HG02763 (cell line): ENCODE data around the gene DPYSL3.
"Not testable (repeated sequence)": the region's sequence is repeated elsewhere in the genome, so short reads cannot be mapped to it uniquely, and the experiment has no call there.

Source experiments
- ATAC-seq: cut with Tn5 transposase; IDR thresholded peaks from one replicate; pipeline ENCODE4 v1.9.1; 2021; ENCODE audit warnings: mild to moderate bottlenecking, moderate library complexity; ENCODE audit not compliant: unreplicated experiment

Gene DPYSL3

GRCh38 chr5:147509710-147510651 is at the start of gene DPYSL3:
TSS of gene DPYSL3 (minus strand) at chr5:147510068. CDS start at chr5:147509858, 210 bp downstream.
- ATAC-seq = no peak

DNA sequence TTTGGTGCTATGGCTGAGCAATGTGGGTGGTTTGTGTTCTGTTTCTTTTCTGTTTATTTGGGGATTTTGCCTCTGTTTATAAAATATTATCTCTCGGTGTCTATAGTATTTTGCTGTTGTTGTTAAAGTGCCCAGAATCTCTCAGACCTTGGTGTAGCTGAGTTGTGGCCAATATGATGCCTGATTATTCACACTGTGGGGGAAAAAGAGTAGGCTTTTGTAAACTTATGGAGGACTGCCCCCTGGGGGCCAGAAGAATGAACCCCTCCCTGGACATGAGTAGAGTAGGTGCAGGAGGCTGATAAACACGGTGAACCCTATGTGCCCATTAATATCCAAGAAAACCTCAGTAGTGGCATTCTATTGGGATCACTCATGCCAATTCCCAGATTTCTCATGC is 49.0 kb upstream of the DPYSL3 start:
- ATAC-seq = no peak

DNA sequence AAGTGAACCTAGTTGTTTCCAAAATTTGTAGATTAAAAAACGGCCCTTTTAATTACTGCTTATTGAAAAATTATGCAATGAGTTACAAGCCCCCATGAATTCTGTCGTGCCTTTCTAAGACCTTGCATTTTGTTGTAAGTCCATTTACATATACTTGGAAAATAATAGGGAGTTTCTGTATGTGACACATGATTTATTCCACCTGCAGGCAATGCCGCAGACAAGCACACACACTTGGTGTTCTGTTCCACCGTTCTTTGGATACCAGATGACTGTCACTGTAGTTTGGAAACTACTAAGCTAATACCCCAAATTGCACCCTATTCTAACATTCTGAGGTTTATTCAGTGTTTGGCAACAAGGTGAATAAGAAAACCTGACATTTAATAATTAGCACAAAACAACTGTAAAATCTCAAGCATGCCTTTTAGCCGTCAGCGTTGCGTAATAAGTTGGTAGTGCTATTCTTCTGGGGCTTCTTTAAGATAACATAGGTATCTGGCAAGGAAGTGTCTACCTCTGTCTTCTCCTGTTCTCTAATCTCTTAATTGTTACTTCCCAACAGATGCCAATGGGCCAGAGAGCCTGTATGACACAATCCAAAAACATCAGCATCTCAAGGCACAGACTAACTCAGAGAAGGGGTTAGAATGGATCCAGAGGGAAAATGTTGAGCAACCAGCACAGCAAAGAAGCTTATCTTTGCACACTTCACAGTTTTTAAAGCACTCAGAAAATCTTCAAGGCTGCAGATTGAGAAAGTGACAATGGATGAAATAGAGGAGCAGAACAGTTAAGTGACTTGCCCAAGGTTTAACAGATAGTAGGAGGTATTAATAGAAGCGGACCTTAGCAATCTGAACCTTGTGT is 48.2 kb upstream of the DPYSL3 start:
- ATAC-seq = no peak

- ATAC-seq = no peak
Observed at GRCh38 chr5:147555176-147555575, 45.3 kb upstream of the DPYSL3 start.

- no peak for ATAC-seq
Observed at GRCh38 chr5:147554261-147554817, 44.5 kb upstream of the DPYSL3 start.

DNA sequence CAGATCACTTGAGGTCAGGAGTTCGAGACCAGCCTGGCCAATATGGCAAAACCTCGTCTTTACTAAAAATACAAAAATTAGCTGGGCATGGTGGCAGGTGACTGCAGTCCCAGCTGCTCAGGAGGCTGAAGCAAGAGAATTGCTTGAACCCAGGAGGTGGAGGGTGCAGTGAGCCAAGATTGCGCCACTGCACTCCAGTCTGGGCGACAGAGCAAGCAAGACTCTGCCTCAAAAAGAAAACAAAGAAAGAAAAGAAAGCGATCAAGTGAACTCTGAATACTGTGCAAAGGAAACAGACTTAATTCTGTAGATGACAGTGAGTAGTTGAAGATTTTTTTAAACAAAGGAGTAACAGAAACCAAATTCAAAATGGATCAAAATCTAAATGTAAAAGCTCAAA is 43.9 kb upstream of the DPYSL3 start:
- not testable (repeated sequence) for ATAC-seq

- no peak for ATAC-seq
Observed at GRCh38 chr5:147552897-147553296, 43.0 kb upstream of the DPYSL3 start.

DNA sequence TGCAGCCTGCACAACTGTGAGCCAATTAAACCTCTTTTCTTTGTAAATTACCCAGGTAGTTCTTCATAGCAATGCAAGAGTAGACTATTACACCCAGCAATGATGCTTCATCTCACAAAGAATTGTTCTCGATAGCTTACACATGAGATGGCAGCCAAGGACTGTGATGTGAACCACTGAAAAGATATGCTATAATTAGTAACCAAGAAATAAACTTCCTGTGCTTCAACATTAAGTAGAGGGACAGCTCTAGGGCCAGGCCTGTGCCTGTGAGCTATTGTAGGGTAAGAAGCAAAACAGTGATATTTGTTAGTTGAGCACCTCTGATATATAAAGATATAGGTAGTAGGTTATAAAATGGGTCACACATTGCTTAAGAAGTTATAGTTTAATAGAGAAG is 41.8 kb upstream of the DPYSL3 start:
- no peak for ATAC-seq

GRCh38 chr5:147547730-147548129 is 37.9 kb upstream of the DPYSL3 start:
- ATAC-seq = no peak

DNA sequence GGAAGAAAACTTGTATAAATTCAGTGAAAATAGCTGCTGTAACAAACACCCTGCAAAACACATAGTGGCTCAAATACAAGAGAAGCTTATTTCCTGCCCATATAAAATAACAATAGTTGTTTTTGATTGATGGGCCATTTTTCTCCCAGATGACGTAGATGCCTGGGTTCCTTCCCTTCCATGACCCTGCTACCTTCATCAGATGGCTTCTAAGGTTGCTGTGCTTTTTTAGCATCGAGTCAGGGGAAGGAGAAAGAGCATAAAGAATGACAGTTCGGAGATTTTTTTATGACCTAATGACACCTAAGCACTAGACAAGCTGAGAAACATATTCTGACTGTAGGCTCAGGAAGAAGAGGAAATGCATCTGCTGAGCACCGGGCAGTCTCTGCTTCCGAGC is 34.7 kb upstream of the DPYSL3 start:
- no peak for ATAC-seq

DNA sequence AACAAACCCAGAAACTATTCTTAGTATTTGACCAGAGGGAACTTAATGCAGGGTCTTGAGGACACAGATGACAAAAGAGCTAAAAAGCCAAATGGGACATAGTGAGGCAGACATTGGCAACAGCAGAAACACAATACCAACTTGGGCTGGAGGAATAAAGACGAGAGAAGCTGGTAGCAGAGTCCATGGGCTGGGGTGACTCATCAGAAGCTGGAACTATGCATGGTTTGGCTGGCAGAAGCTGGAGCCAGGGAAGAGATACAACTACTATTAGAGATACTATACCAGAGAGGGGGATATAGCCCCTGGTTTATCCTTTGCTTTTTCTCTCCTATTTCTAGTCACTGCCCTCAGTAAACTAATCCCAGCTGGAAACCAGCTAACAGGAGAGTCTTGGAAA is 29.2 kb upstream of the DPYSL3 start:
- no peak for ATAC-seq

DNA sequence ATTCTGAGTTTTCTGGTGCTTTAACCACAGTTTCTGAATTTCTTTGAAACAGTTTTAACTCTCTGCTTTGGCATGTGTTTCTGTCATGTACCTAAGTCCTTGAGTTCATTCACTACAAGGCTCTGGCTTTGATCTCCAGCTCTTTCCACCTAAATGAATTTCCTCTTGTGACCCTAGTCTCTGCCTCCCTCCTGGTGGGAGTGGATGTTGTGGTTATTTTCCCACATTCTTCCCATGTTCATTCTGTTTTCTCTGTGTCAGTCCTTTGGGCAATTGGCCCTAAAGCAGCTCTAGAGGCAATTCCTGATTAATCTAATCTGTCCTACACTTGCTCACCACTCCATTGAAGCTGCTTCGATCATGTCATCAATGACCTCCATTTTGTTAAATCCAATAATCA is 28.4 kb upstream of the DPYSL3 start:
- ATAC-seq = no peak

- no peak for ATAC-seq
Observed at GRCh38 chr5:147534172-147534951, 24.5 kb upstream of the DPYSL3 start.

DNA sequence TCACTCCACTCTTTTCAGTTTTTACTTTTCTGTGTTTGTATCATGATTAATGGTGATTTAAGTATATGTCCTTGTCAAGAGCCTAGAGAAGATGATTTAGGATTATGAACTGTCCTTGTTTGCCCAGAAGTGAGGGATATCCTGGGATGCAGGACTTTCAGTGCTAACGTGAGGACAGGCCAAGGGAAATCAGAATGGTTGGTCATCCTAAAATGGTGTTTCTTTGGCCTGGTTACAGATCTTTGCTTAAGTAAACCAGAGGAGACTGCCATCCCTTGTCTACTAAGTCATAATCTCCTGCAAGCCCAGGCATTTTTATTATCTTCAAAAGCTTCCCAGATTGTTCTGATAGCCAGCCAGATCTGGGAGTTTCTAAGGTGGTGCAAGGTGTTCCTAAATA is 22.3 kb upstream of the DPYSL3 start:
- no peak for ATAC-seq

DNA sequence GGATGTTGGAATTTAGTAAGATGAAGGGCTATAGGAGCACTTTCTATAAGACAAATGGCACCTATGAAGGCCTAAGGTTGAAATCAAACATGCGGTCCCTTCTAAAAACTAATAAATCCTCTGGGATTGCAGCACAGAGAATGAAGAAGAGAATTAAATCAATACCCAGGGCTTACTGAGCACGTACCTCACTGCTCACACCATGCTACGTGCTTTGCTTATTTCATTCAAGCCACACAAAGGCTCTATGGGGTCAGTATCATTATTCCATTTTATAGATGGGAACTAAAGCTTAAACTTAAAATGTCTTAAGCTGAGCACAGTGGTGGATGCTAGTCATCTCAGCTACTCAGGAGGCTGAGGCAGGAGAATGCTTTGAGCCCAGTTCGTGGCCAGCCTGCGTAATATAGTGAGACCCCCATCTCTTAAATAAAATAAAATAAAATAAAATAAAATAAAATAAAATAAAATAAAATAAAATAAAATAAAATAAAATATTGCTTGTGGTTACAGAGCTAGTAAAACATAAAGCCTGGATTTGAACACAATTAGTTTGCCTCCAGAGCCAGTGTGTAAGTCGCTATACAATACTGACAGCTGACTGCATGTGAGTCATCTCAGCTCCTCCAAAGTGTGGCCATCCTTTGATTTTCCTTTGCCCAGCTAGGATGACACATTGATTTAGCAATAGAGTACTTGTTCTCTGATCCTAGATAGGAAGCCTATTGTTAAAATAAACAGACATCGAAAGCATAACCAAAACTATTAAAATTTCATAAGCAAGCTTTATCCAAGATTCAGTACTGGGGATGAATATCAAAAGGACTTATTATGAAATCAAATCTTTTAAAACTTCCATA is 20.9 kb upstream of the DPYSL3 start:
- ATAC-seq = no peak

DNA sequence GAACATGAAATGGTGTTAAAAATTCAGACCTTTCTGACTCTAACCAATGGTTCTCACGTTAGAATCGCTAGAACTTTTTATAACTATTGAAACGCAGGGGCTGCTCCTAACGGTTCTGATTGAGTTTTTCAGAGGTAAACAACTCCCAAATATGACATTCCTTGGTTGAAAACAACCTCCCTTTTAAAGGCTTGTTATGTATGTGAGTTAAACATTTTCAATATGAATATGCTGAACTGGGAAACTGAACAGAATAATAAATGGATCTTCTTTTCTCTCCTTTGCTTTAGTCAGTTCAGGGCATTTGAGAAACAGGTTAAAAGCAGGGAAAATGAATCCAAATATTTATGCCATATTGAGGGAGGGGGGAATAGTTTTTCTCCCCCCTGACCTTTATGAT is 13.2 kb upstream of the DPYSL3 start:
- no peak for ATAC-seq

GRCh38 chr5:147522435-147522834 is 12.6 kb upstream of the DPYSL3 start:
- no peak for ATAC-seq

- no peak for ATAC-seq
Observed at GRCh38 chr5:147520450-147520849, 10.6 kb upstream of the DPYSL3 start.

- no peak for ATAC-seq
Observed at GRCh38 chr5:147519380-147519779, 9.5 kb upstream of the DPYSL3 start.

- no peak for ATAC-seq
Observed at GRCh38 chr5:147517383-147517782, 7.5 kb upstream of the DPYSL3 start.
